Osteocyte (in vitro differentiated cells): ENCODE results near the gene HLA-DMA. TPM values are rescaled to one million over a fixed set of nuclear protein-coding genes. Genes with fewer than 3 reads are reported as not detected.
"Not testable (repeated sequence)": the region's sequence is repeated elsewhere in the genome, so short reads cannot be mapped to it uniquely, and the experiment has no call there.

Experiments used
- DNase-seq: peaks from one replicate; pipeline ENCODE4 v3.0.0; 2021; ENCODE audit warnings: mixed read lengths; ENCODE audit not compliant: unreplicated experiment; ENCODE audit errors: extremely low spot score
- H3K27ac Mint-ChIP-seq: one replicate; pipeline ENCODE4 v1.8.0; 2021; ENCODE audit warnings: mild to moderate bottlenecking, mixed read lengths; ENCODE audit not compliant: unreplicated experiment
- H3K27me3 Mint-ChIP-seq: one replicate; pipeline ENCODE4 v1.8.0; 2021; ENCODE audit warnings: mixed read lengths; ENCODE audit not compliant: unreplicated experiment
- H3K36me3 Mint-ChIP-seq: one replicate; pipeline ENCODE4 v1.8.0; 2021; ENCODE audit warnings: mixed read lengths; ENCODE audit not compliant: unreplicated experiment
- H3K4me1 Mint-ChIP-seq: one replicate; pipeline ENCODE4 v1.8.0; 2021; ENCODE audit warnings: mixed read lengths; ENCODE audit not compliant: unreplicated experiment
- H3K4me3 Mint-ChIP-seq: one replicate; pipeline ENCODE4 v1.8.0; 2021; ENCODE audit warnings: mild to moderate bottlenecking, moderate library complexity, mixed read lengths; ENCODE audit not compliant: unreplicated experiment
- H3K9me3 Mint-ChIP-seq: one replicate; pipeline ENCODE4 v1.8.0; 2021; ENCODE audit warnings: mixed read lengths; ENCODE audit not compliant: unreplicated experiment
- total RNA-seq: library from RNA; stranded (reverse); gene quantifications from 2 replicates; pipeline ENCODE4 v1.2.1, GENCODE V29; 2021
- TF ChIP-seq, protein P1 (sequence below): fragments of 200-600 bp; sonication (generic); IDR thresholded peaks from 2 replicates; pipeline ENCODE4 v1.5.0; 2021; ENCODE audit warnings: antibody characterized with exemption, mild to moderate bottlenecking, moderate library complexity

Gene HLA-DMA
- total RNA-seq, 1 donor from 2014 or later: 3.0 TPM

DNA sequence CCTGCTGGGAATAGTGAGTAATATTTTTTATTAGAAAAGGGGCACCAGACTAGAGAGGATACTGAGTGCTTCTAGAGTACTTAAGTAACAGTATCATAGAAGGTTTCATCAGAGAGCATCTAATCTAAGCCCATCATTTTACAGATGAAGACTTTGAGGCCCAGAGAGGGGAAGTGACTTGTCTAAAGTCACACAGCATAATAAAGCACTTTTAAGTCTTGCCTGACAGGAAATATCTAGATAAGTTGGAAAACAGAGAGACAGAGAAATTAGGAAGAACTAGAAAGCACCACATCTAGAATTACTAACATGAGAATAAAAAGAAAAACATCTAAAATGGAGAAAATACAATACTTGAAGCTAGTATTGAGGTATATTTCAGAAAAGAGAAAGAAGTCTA is 6.0 kb downstream of the HLA-DMA start:
- TF ChIP-seq, protein P1, sequence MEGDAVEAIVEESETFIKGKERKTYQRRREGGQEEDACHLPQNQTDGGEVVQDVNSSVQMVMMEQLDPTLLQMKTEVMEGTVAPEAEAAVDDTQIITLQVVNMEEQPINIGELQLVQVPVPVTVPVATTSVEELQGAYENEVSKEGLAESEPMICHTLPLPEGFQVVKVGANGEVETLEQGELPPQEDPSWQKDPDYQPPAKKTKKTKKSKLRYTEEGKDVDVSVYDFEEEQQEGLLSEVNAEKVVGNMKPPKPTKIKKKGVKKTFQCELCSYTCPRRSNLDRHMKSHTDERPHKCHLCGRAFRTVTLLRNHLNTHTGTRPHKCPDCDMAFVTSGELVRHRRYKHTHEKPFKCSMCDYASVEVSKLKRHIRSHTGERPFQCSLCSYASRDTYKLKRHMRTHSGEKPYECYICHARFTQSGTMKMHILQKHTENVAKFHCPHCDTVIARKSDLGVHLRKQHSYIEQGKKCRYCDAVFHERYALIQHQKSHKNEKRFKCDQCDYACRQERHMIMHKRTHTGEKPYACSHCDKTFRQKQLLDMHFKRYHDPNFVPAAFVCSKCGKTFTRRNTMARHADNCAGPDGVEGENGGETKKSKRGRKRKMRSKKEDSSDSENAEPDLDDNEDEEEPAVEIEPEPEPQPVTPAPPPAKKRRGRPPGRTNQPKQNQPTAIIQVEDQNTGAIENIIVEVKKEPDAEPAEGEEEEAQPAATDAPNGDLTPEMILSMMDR: no peak
- H3K9me3 Mint-ChIP-seq: no peaks in the 10 kb centered on the region
- peaks cover 51% of the 10 kb centered on the region for H3K27me3 Mint-ChIP-seq
- no peak overlapping the region for H3K4me3 Mint-ChIP-seq
- H3K36me3 Mint-ChIP-seq: no peaks in the 10 kb centered on the region
- DNase-seq: no peak
- no peaks in the 10 kb centered on the region for H3K4me1 Mint-ChIP-seq
- H3K27ac Mint-ChIP-seq: no peak overlapping the region

DNA sequence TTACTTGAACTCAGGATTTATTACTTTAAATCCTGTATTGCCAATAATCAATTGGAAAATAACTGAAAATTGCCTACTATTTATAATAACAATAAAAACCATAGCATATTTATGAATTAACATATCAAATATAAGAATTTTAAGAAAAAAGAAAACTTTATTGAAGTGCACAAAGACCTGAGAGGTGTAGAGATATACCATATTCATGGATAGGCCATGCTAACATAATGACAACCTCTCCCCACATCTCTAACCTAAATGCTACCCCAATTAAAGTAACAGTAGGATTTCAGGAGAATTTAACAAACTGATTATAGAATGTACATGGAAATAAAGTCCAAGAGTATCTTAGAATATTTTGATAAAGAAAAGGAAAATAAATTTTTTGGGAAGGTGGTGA is 6.9 kb downstream of the HLA-DMA start:
- H3K36me3 Mint-ChIP-seq: no peaks in the 10 kb centered on the region
- DNase-seq: no peak
- TF ChIP-seq, protein P1: no peak
- no peaks in the 10 kb centered on the region for H3K9me3 Mint-ChIP-seq
- no peak overlapping the region for H3K27ac Mint-ChIP-seq
- H3K27me3 Mint-ChIP-seq: peaks cover 58% of the 10 kb centered on the region
- no peak overlapping the region for H3K4me3 Mint-ChIP-seq
- H3K4me1 Mint-ChIP-seq: no peaks in the 10 kb centered on the region

DNA sequence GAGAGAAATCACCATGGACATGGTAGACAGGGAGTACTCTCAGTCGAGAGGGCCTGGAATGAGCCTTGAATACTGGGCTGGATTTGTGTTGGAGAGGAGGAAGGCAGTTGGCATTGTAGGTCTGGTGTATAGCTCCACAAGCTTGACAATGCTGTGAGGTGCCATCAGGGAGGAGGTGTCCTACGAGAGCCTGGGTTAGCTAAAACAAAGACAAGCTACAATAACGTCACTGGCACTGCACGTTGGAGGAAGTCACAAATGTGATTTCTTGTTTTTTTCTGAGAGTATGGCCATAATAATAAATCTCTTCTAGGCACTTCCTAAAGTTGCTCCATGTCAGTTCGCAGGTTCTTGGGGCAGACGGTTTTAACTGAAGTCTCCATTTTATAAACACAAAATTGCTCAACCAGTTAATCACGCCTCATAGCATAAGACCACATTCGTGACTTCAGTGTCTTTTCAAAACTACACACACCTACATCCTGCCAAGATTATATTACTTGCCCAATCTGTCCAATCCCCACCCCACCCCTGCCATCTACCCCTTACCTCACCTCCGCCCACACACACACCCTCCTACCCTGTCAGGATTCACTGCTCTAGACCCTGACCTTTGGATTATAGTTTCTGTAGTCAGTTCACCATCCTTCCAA is 7.7 kb downstream of the HLA-DMA start:
- Mint-ChIP-seq H3K27me3 (peaks cover 65% of the 10 kb centered on the region), H3K27ac (no peak overlapping the region), H3K4me3 (no peak overlapping the region), H3K9me3 (no peaks in the 10 kb centered on the region), H3K4me1 (no peaks in the 10 kb centered on the region), H3K36me3 (no peaks in the 10 kb centered on the region)
- no peak for DNase-seq
- TF ChIP-seq, protein P1: no peak

DNA sequence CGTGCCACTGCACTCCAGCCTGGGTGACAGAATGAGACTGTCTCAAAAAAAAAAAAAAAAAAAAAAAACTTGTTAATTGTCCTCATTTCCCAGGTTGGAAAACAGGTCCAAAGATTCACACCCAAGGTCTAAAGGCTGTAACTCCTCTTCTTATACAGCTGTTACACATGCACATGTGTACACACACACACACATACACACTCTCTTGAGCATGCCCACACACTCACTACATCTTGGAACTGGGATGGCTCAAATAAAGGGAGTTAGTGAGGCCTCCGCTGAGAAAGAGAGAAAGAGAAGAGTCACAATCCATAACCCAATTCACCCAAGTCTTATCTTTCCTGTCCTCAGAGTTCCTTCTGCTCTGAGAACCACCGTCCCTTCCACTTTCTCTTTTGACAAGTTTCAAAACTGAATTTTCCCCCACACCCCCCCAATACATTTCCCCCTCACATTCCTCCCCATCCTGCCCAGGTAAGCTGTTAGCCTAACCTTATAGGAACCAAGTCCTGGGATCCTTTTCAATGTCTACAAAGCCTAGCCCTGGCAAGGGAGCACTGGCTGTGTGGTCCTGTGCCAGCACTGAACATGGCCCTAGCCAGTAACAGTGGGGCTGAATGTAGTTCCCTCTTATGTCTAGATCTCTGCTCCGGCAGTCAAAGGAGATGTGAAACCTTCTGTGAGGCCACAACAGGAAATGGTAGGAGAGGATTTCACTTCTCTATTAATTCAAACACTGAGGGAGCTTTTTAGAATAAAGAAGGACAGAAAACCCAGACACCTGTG is 8.8 kb downstream of the HLA-DMA start:
- no peaks in the 10 kb centered on the region for H3K4me1 Mint-ChIP-seq
- H3K36me3 Mint-ChIP-seq: no peaks in the 10 kb centered on the region
- TF ChIP-seq, protein P1: no peak
- peaks cover 72% of the 10 kb centered on the region for H3K27me3 Mint-ChIP-seq
- DNase-seq: no peak
- no peak overlapping the region for H3K4me3 Mint-ChIP-seq
- no peak overlapping the region for H3K27ac Mint-ChIP-seq
- no peaks in the 10 kb centered on the region for H3K9me3 Mint-ChIP-seq

DNA sequence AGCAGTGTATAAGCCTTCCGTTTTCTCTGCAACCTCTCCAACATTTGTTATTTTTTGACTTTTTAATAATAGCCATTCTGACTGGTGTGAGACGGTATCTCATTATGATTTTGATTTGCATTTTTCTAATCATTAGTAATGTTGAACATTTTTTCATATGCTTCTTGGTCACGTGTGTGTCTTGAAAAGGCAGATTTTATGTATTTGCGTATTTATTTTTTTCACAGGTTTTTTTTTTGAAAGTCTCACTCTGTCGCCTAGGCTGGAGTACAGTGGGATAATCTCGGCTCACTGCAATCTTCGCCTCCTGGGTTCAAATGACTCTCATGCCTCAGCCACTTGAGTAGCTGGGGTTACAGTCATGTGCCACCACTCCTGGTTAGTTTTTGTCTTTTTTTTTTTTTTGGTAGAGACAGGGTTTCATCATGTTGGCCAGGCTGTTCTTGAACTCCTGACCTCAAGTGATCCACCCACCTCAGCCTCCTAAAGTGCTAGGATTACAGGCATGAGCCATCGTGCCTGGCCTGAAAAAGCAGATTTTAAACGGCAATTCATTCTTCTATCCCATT is 10.3 kb downstream of the HLA-DMA start:
- H3K4me1 Mint-ChIP-seq, H3K4me3 Mint-ChIP-seq, H3K36me3 Mint-ChIP-seq, DNase-seq, H3K27ac Mint-ChIP-seq, H3K9me3 Mint-ChIP-seq: not testable (repeated sequence)
- peaks cover 82% of the 10 kb centered on the region for H3K27me3 Mint-ChIP-seq
